Caco-2 (cell line): ENCODE measurements around the gene ASCC2. TPM values are rescaled to one million over a fixed set of nuclear protein-coding genes. Genes with fewer than 3 reads are reported as not detected.

Source experiments
- BruUV-seq: library from RNA; stranded (reverse); fragments of 400-500 nt; replicated peaks from 2 replicates; lab custom pipeline; 2021; lab: Mats Ljungman, UMichigan
- CTCF ChIA-PET: fragments of 300-600 bp; sonication (Branson Sonifier 250); formaldehyde crosslinking; loops from one replicate; lab custom pipeline; 2022; ENCODE audit warnings: antibody characterized with exemption; lab: Charles Lee
- POLR2A ChIA-PET: fragments of 300-600 bp; sonication (Branson Sonifier 250); formaldehyde crosslinking; loops from one replicate; lab custom pipeline; 2022; ENCODE audit warnings: antibody characterized with exemption; lab: Charles Lee
- DNase-seq, 2 experiments: peaks; one replicate each; pipeline versions ENCODE4 v3.0.0 to v3.0.0-alpha.2; 2020 to 2022
- H3K27me3 ChIP-seq: replicated peaks from 2 replicates; pipeline ENCODE4 v1.6.0; 2011; ENCODE audit warnings: low read length; ENCODE audit not compliant: control insufficient read depth, insufficient read depth
- H3K36me3 ChIP-seq: 2 replicates; pipeline ENCODE4 v1.5.1; 2011; ENCODE audit warnings: low read length; ENCODE audit not compliant: control insufficient read depth, insufficient read depth
- H3K4me1 ChIP-seq: fragments of 250-450 bp; sonication (Bioruptor Pico); 2 replicates; pipeline ENCODE4 v1.5.1; 2020; ENCODE audit warnings: mild to moderate bottlenecking
- H3K4me3 ChIP-seq: 2 replicates; pipeline ENCODE4 v1.5.1; 2011; ENCODE audit warnings: low read depth, mild to moderate bottlenecking, control low read depth, low read length
- H3K9me3 ChIP-seq: fragments of 250-450 bp; sonication (Bioruptor Pico); 2 replicates; pipeline ENCODE4 v1.5.1; 2020; ENCODE audit warnings: mild to moderate bottlenecking, moderate library complexity
- H3K27ac Mint-ChIP-seq: one replicate; pipeline ENCODE4 v1.8.0; 2022; ENCODE audit warnings: mixed read lengths; ENCODE audit not compliant: unreplicated experiment
- H3K27me3 Mint-ChIP-seq: one replicate; pipeline ENCODE4 v1.8.0; 2022; ENCODE audit warnings: mixed read lengths; ENCODE audit not compliant: insufficient read depth, unreplicated experiment
- H3K36me3 Mint-ChIP-seq: one replicate; pipeline ENCODE4 v1.8.0; 2022; ENCODE audit warnings: mild to moderate bottlenecking, mixed read lengths; ENCODE audit not compliant: insufficient read depth, unreplicated experiment
- H3K4me1 Mint-ChIP-seq: one replicate; pipeline ENCODE4 v1.8.0; 2022; ENCODE audit warnings: low read depth, mixed read lengths; ENCODE audit not compliant: unreplicated experiment
- H3K4me3 Mint-ChIP-seq: one replicate; pipeline ENCODE4 v1.8.0; 2022; ENCODE audit warnings: mild to moderate bottlenecking, moderate library complexity, mixed read lengths; ENCODE audit not compliant: unreplicated experiment
- H3K9me3 Mint-ChIP-seq: one replicate; pipeline ENCODE4 v1.8.0; 2022; ENCODE audit warnings: mixed read lengths; ENCODE audit not compliant: unreplicated experiment
- CTCF ChIP-seq, 2 experiments: fragments of 200-600 bp in 1 of 2; IDR thresholded peaks; 1 replicate in 1 of 2; 2 replicates in 1 of 2; pipeline versions ENCODE4 v1.5.1 to v1.8.0; 2011 to 2022; ENCODE audit warnings: antibody characterized with exemption in 1 of 2, control low read depth in 1 of 2, inconsistent platforms in 1 of 2, low read depth in 1 of 2, low read length in 1 of 2, mild to moderate bottlenecking in 1 of 2, moderate library complexity in 1 of 2; ENCODE audit not compliant: insufficient read depth in 1 of 2, severe bottlenecking in 1 of 2, unreplicated experiment in 1 of 2
- intact Hi-C: fragments of 100-400 bp; cut with micrococcal nuclease; formaldehyde crosslinking; loops from one replicate; pipeline ENCODE4 v1.10.0; 2022; ENCODE audit not compliant: unreplicated experiment
- total RNA-seq: library from RNA; stranded (reverse); gene quantifications from 2 replicates; pipeline ENCODE4 v1.2.3, GENCODE V29; 2022

The ASCC2 gene
- total RNA-seq, 1 experiment from 2014 or later, result 61.4 TPM

DNA sequence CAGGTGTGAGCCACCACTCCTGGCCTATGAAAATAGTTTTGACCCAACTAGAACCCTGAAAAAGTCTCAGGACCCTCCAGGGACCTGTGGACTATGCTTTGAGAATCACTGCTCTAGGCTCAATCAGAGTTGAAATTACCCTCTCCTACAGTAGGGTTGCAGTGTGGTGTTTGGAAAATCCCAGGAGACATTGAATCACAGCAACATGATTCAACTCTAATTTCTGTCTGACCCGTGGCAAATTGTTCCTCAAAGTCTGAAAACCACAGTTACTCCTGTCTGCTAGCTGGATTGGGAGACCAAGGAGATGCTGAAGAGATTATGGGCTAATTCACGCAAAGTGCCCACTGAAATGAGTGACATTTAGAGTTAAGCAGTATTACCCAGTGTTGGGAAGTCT lies 39.5 kb upstream of the ASCC2 start:
- Mint-ChIP-seq H3K4me1 (no peaks in the 10 kb centered on the region), H3K36me3 (no peaks in the 10 kb centered on the region), H3K27me3 (no peaks in the 10 kb centered on the region), H3K4me3 (no peak overlapping the region), H3K9me3 (no peaks in the 10 kb centered on the region), H3K27ac (no peak overlapping the region)
- CTCF ChIA-PET, result no interaction called here
- DNase-seq, result no peak
- no TSS peak for BruUV-seq
- no peaks in the 10 kb centered on the region for H3K36me3 ChIP-seq
- H3K9me3 ChIP-seq, result no peaks in the 10 kb centered on the region
- POLR2A ChIA-PET, result no interaction called here
- no peaks in the 10 kb centered on the region for H3K27me3 ChIP-seq
- H3K4me1 ChIP-seq, result no peaks in the 10 kb centered on the region
- no peak for TF ChIP-seq CTCF (IDR thresholded peaks at IDR 0.05; ENCODE audit: insufficient read depth in 1 of 2, low read depth in 1 of 2, low read length in 1 of 2, severe bottlenecking in 1 of 2, unreplicated experiment in 1 of 2)
- H3K4me3 ChIP-seq, result no peak overlapping the region
- intact Hi-C loops, result no loop called here

GRCh38 chr22:29873943-29874342 lies 35.9 kb upstream of the ASCC2 start:
- Mint-ChIP-seq H3K9me3 (no peaks in the 10 kb centered on the region), H3K27ac (no peak overlapping the region), H3K27me3 (no peaks in the 10 kb centered on the region), H3K36me3 (no peaks in the 10 kb centered on the region), H3K4me3 (no peak overlapping the region), H3K4me1 (no peaks in the 10 kb centered on the region)
- Histone ChIP-seq H3K27me3 (no peaks in the 10 kb centered on the region), H3K36me3 (no peaks in the 10 kb centered on the region), H3K9me3 (no peaks in the 10 kb centered on the region), H3K4me1 (no peaks in the 10 kb centered on the region; the same call in 1 of the 2 replicates), H3K4me3 (no peak overlapping the region)
- POLR2A ChIA-PET, result no interaction called here
- BruUV-seq, result no TSS peak
- no peak for DNase-seq
- intact Hi-C loops, result no loop called here
- CTCF ChIA-PET, result no interaction called here
- TF ChIP-seq CTCF (IDR thresholded peaks at IDR 0.05; ENCODE audit: insufficient read depth in 1 of 2, low read depth in 1 of 2, low read length in 1 of 2, severe bottlenecking in 1 of 2, unreplicated experiment in 1 of 2), result no peak

GRCh38 chr22:29872989-29873388 lies 34.9 kb upstream of the ASCC2 start:
- H3K36me3 Mint-ChIP-seq, result no peaks in the 10 kb centered on the region
- TF ChIP-seq CTCF (IDR thresholded peaks at IDR 0.05; ENCODE audit: insufficient read depth in 1 of 2, low read depth in 1 of 2, low read length in 1 of 2, severe bottlenecking in 1 of 2, unreplicated experiment in 1 of 2), result no peak
- no TSS peak for BruUV-seq
- Histone ChIP-seq H3K9me3 (no peaks in the 10 kb centered on the region), H3K27me3 (no peaks in the 10 kb centered on the region), H3K4me1 (no peaks in the 10 kb centered on the region; the same call in 1 of the 2 replicates), H3K4me3 (no peak overlapping the region), H3K36me3 (no peaks in the 10 kb centered on the region)
- H3K27ac Mint-ChIP-seq, result no peak overlapping the region
- H3K4me3 Mint-ChIP-seq, result no peak overlapping the region
- H3K27me3 Mint-ChIP-seq, result no peaks in the 10 kb centered on the region
- no peaks in the 10 kb centered on the region for H3K9me3 Mint-ChIP-seq
- intact Hi-C loops, result no loop called here
- CTCF ChIA-PET, result interaction anchor here (0.7 kb wide), 1 partner anchor 10 kb away, joined by 3 read pairs; the partner anchor contains the start of gene MTMR3
- no peak for DNase-seq
- no peaks in the 10 kb centered on the region for H3K4me1 Mint-ChIP-seq
- POLR2A ChIA-PET, result no interaction called here
